OCI-LY7 (cell line): Measurements from ENCODE around the gene MICB. TPM values are rescaled to one million over a fixed set of nuclear protein-coding genes. Genes with fewer than 3 reads are reported as not detected.

Experiments
- BruUV-seq: library from RNA; stranded (reverse); fragments of 400-500 nt; replicated peaks from 2 replicates; lab custom pipeline; 2021; lab: Mats Ljungman, UMichigan
- CTCF ChIA-PET: fragments of 300-600 bp; sonication (Branson Sonifier 250); formaldehyde crosslinking; loops from one replicate; lab custom pipeline; 2022; ENCODE audit warnings: antibody characterized with exemption; ENCODE audit not compliant: unreplicated experiment; lab: Charles Lee
- POLR2A ChIA-PET: fragments of 300-600 bp; sonication (Branson Sonifier 250); formaldehyde crosslinking; loops from one replicate; lab custom pipeline; 2022; ENCODE audit warnings: antibody characterized with exemption; lab: Charles Lee
- DNase-seq: peaks from one replicate; pipeline ENCODE4 v3.0.0-alpha.2; 2015; ENCODE audit warnings: low spot score
- H2AFZ ChIP-seq: fragments of 200-600 bp; sonication (generic), shearing (Covaris generic); 2 replicates; pipeline ENCODE4 v1.6.1; 2014; ENCODE audit warnings: mild to moderate bottlenecking, antibody characterized with exemption, low read length, moderate library complexity
- H3K27ac ChIP-seq: fragments of 200-600 bp; sonication (generic); 2 replicates; pipeline ENCODE4 v1.5.1; 2014; ENCODE audit warnings: mixed run types, low read depth, mild to moderate bottlenecking, moderate library complexity, low read length, inconsistent platforms; ENCODE audit not compliant: poor library complexity, severe bottlenecking
- H3K36me3 ChIP-seq: fragments of 200-600 bp; sonication (generic); 2 replicates; pipeline ENCODE4 v1.6.1; 2014; ENCODE audit warnings: mild to moderate bottlenecking, antibody characterized with exemption, low read length, moderate library complexity, mixed read lengths; ENCODE audit not compliant: insufficient read depth
- H3K4me1 ChIP-seq: fragments of 200-600 bp; sonication (generic); 2 replicates; pipeline ENCODE4 v1.5.1; 2014; ENCODE audit warnings: mild to moderate bottlenecking, low read length; ENCODE audit not compliant: insufficient read depth, poor library complexity, severe bottlenecking
- H3K4me2 ChIP-seq: fragments of 200-600 bp; sonication (generic); 2 replicates; pipeline ENCODE4 v1.6.1; 2014; ENCODE audit warnings: mild to moderate bottlenecking, low read length
- H3K4me3 ChIP-seq: fragments of 200-600 bp; sonication (generic); 2 replicates; pipeline ENCODE4 v1.5.1; 2014; ENCODE audit warnings: mild to moderate bottlenecking, low read depth, low read length; ENCODE audit not compliant: poor library complexity, severe bottlenecking
- H3K79me2 ChIP-seq: fragments of 200-600 bp; sonication (generic); 2 replicates; pipeline ENCODE4 v1.6.1; 2016; ENCODE audit warnings: low read depth, mild to moderate bottlenecking, low read length, moderate library complexity, mixed read lengths; ENCODE audit not compliant: insufficient read depth
- H3K9me2 ChIP-seq: fragments of 200-600 bp; sonication (generic); 2 replicates; pipeline ENCODE4 v1.6.1; 2016; ENCODE audit warnings: mild to moderate bottlenecking, low read length, mixed read lengths; ENCODE audit not compliant: insufficient read depth
- H3K9me3 ChIP-seq: fragments of 200-600 bp; sonication (generic); 2 replicates; pipeline ENCODE4 v1.6.1; 2014; ENCODE audit warnings: mild to moderate bottlenecking, mixed run types, low read length, mixed read lengths
- H4K20me1 ChIP-seq: fragments of 200-600 bp; sonication (generic); 2 replicates; pipeline ENCODE4 v1.6.1; 2014; ENCODE audit warnings: mild to moderate bottlenecking, antibody characterized with exemption, low read length, moderate library complexity, mixed read lengths; ENCODE audit not compliant: insufficient read depth
- EZH2phosphoT487 ChIP-seq: fragments of 200-600 bp; sonication (generic); IDR thresholded peaks from 2 replicates; pipeline ENCODE4 v1.6.1; 2018; ENCODE audit warnings: low read depth, borderline replicate concordance, mild to moderate bottlenecking, mixed run types, antibody characterized with exemption, low read length, moderate library complexity, mixed read lengths
- intact Hi-C: fragments of 100-400 bp; cut with micrococcal nuclease; formaldehyde crosslinking; loops from one replicate; pipeline ENCODE4 v1.10.0; 2022; ENCODE audit not compliant: unreplicated experiment
- total RNA-seq, 2 experiments: library from RNA; depleted of rRNA in 1 of 2; stranded (reverse); fragments of >200 nt in 1 of 2; shearing (Covaris generic) in 1 of 2; gene quantifications; 2 replicates each; pipeline ENCODE4 v1.2.3, GENCODE V29; 2014 to 2022
- TF ChIP-seq, protein P1 (sequence below): fragments of 200-600 bp; sonication (generic); conservative IDR thresholded peaks from 2 replicates; pipeline ENCODE4 v1.5.1; 2014; ENCODE audit warnings: mild to moderate bottlenecking, antibody characterized with exemption, low read length, moderate library complexity, mixed read lengths

The MICB gene
- total RNA-seq, 2 experiments from 2014 or later: 26.3 to 32.4 TPM

GRCh38 chr6:31532644-31533454, 34.9 kb downstream of the MICB start:
- no peak for DNase-seq
- Histone ChIP-seq H3K36me3 (peaks cover 96% of the 10 kb centered on the region), H3K4me1 (no peaks in the 10 kb centered on the region), H3K79me2 (peaks cover 36% of the 10 kb centered on the region), H3K9me3 (no peaks in the 10 kb centered on the region), H2AFZ (no peak overlapping the region), H3K4me2 (no peak overlapping the region), H3K27ac (no peak overlapping the region), H3K4me3 (no peak overlapping the region), H4K20me1 (peaks cover 22% of the 10 kb centered on the region), H3K9me2 (no peaks in the 10 kb centered on the region)
- no TSS peak for BruUV-seq
- ChIA-PET POLR2A (interaction anchor here (1.0 kb wide), 1 partner anchor 349 kb away, joined by 6 read pairs; no protein-coding TSS in a partner anchor), CTCF (no interaction called here)
- TF ChIP-seq EZH2phosphoT487: no peak
- TF ChIP-seq, protein P1, sequence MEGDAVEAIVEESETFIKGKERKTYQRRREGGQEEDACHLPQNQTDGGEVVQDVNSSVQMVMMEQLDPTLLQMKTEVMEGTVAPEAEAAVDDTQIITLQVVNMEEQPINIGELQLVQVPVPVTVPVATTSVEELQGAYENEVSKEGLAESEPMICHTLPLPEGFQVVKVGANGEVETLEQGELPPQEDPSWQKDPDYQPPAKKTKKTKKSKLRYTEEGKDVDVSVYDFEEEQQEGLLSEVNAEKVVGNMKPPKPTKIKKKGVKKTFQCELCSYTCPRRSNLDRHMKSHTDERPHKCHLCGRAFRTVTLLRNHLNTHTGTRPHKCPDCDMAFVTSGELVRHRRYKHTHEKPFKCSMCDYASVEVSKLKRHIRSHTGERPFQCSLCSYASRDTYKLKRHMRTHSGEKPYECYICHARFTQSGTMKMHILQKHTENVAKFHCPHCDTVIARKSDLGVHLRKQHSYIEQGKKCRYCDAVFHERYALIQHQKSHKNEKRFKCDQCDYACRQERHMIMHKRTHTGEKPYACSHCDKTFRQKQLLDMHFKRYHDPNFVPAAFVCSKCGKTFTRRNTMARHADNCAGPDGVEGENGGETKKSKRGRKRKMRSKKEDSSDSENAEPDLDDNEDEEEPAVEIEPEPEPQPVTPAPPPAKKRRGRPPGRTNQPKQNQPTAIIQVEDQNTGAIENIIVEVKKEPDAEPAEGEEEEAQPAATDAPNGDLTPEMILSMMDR: no peak
- intact Hi-C loops: no loop called here

DNA sequence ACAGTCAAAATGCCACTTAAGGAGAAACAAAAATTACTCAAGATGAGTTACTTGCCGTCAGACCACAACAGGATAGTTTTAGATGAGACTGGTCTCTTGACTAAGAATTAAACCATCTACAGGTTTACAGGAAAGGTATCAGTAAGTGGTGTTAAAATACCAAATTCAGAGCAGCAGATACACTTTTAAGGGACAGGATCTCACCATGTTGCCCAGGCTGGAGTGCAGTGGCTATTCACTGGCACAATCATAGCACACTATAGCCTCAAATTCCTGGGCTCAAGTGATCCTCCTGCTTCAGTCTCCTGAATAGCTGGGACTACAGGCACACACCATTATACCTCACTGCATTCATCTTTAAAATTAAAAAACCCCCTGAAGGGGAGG, 35.5 kb downstream of the MICB start:
- H3K9me3 ChIP-seq: no peaks in the 10 kb centered on the region
- peaks cover 99% of the 10 kb centered on the region for H3K36me3 ChIP-seq
- H2AFZ ChIP-seq: no peak overlapping the region
- H3K27ac ChIP-seq: no peak overlapping the region
- no TSS peak for BruUV-seq
- no peak for DNase-seq
- no peak overlapping the region for H3K4me2 ChIP-seq
- no peak overlapping the region for H3K4me3 ChIP-seq
- peaks cover 42% of the 10 kb centered on the region for H3K79me2 ChIP-seq
- ChIA-PET POLR2A (no interaction called here), CTCF (no interaction called here)
- TF ChIP-seq, protein P1: no peak
- TF ChIP-seq EZH2phosphoT487: no peak
- H3K9me2 ChIP-seq: no peaks in the 10 kb centered on the region
- intact Hi-C loops: no loop called here
- H4K20me1 ChIP-seq: peaks cover 25% of the 10 kb centered on the region
- peaks cover 4% of the 10 kb centered on the region for H3K4me1 ChIP-seq

DNA sequence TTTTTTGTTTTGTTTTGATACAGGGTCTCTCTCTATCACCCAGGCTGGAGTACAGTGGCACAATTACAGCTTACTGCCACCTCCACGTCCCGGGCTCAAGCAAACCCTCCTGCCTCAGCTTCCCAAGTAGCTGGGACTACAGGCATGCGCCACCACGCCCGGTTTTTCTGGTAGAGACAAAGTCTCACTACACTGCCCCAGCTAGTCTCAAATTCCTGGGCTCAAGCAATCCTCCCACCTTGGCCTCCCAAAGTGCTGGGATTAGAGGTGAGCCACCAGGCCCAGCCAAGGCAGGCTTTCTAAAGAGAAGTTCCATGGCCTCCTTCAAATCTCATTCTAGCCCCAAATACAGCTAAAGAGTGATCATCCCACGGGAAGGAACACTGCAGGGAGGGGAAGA, 36.1 kb downstream of the MICB start:
- ChIA-PET CTCF (no interaction called here), POLR2A (interaction anchor here (0.6 kb wide), 1 partner anchor 13 kb away, joined by 5 read pairs; no protein-coding TSS in a partner anchor)
- BruUV-seq: TSS peak; percentile 48

More for the DNA sequence above, 36.1 kb downstream of the MICB start:
- Histone ChIP-seq H2AFZ (no peak overlapping the region), H4K20me1 (peaks cover 30% of the 10 kb centered on the region), H3K79me2 (peaks cover 48% of the 10 kb centered on the region), H3K9me2 (no peaks in the 10 kb centered on the region), H3K4me1 (peaks cover 9% of the 10 kb centered on the region), H3K4me2 (no peak overlapping the region), H3K4me3 (no peak overlapping the region), H3K9me3 (no peaks in the 10 kb centered on the region), H3K36me3 (peaks cover 99% of the 10 kb centered on the region), H3K27ac (no peak overlapping the region)
- TF ChIP-seq EZH2phosphoT487: no peak
- TF ChIP-seq, protein P1: no peak
- no peak for DNase-seq
- intact Hi-C loops: no loop called here
